MM.1S (cell line): Measurements from ENCODE around the gene SH3D19.

Source experiments
- DNase-seq: peaks from one replicate; pipeline ENCODE4 v3.0.0-alpha.2; 2015
- H2AFZ ChIP-seq: fragments of 300-600 bp; sonication (generic); 2 replicates; pipeline ENCODE4 v1.6.0; 2016; ENCODE audit warnings: antibody characterized with exemption, low read length
- H3F3A ChIP-seq: fragments of 300-600 bp; sonication (generic); 2 replicates; pipeline ENCODE4 v1.6.1; 2016; ENCODE audit warnings: mild to moderate bottlenecking, antibody characterized with exemption, low read length, moderate library complexity, mixed read lengths; ENCODE audit not compliant: insufficient read depth
- H3K27ac ChIP-seq: fragments of 300-600 bp; sonication (generic); 2 replicates; pipeline ENCODE4 v1.5.1; 2016; ENCODE audit warnings: mild to moderate bottlenecking, low read length
- H3K27me3 ChIP-seq: fragments of 300-600 bp; sonication (generic); replicated peaks from 2 replicates; pipeline ENCODE4 v1.6.0; 2016; ENCODE audit warnings: low read length; ENCODE audit not compliant: insufficient read depth
- H3K36me3 ChIP-seq: fragments of 300-600 bp; sonication (generic); replicated peaks from 2 replicates; pipeline ENCODE4 v1.6.1; 2016; ENCODE audit warnings: mild to moderate bottlenecking, low read length, mixed read lengths; ENCODE audit not compliant: insufficient read depth
- H3K4me1 ChIP-seq: fragments of 300-600 bp; sonication (generic); 2 replicates; pipeline ENCODE4 v1.6.1; 2016; ENCODE audit warnings: low read length, mixed read lengths
- H3K4me2 ChIP-seq: fragments of 300-600 bp; sonication (generic); 2 replicates; pipeline ENCODE4 v1.6.0; 2016; ENCODE audit warnings: low read depth, low read length
- H3K4me3 ChIP-seq: fragments of 300-600 bp; sonication (generic); 2 replicates; pipeline ENCODE4 v1.5.1; 2016; ENCODE audit warnings: low read length, mixed read lengths
- H3K79me2 ChIP-seq: fragments of 300-600 bp; sonication (generic); 2 replicates; pipeline ENCODE4 v1.6.1; 2016; ENCODE audit warnings: mixed run types, low read length, mixed read lengths
- H3K9ac ChIP-seq: fragments of 300-600 bp; sonication (generic); 2 replicates; pipeline ENCODE4 v1.6.1; 2016; ENCODE audit warnings: low read length, mixed read lengths
- H3K9me2 ChIP-seq: fragments of 300-600 bp; sonication (generic); replicated peaks from 2 replicates; pipeline ENCODE4 v1.6.1; 2016; ENCODE audit warnings: mild to moderate bottlenecking, low read length, mixed read lengths; ENCODE audit not compliant: insufficient read depth
- H3K9me3 ChIP-seq: fragments of 300-600 bp; sonication (generic); replicated peaks from 2 replicates; pipeline ENCODE4 v1.6.1; 2016; ENCODE audit warnings: mild to moderate bottlenecking, low read length, mixed read lengths; ENCODE audit not compliant: insufficient read depth
- H4K20me1 ChIP-seq: fragments of 300-600 bp; sonication (generic); 2 replicates; pipeline ENCODE4 v1.6.1; 2016; ENCODE audit warnings: mild to moderate bottlenecking, low read length, moderate library complexity, mixed read lengths; ENCODE audit not compliant: insufficient read depth
- CTCF ChIP-seq: fragments of 300-600 bp; sonication (generic); IDR thresholded peaks from 2 replicates; pipeline ENCODE4 v1.5.1; 2016; ENCODE audit warnings: antibody characterized with exemption, low read length, mixed read lengths
- EZH2 ChIP-seq: fragments of 300-600 bp; sonication (generic); optimal IDR thresholded peaks from 2 replicates; pipeline ENCODE3; 2017; ENCODE audit warnings: low read depth, mild to moderate bottlenecking, antibody characterized with exemption, low read length, mixed read lengths
- EZH2phosphoT487 ChIP-seq: fragments of 300-600 bp; sonication (generic); IDR thresholded peaks from 2 replicates; pipeline ENCODE4 v1.6.1; 2018; ENCODE audit warnings: antibody characterized with exemption, low read length

Gene SH3D19

GRCh38 chr4:151316645-151317044 lies 8.8 kb downstream of the SH3D19 start:
- H3K79me2 ChIP-seq: no peaks in the 10 kb centered on the region

GRCh38 chr4:151315212-151315886 lies 10.1 kb downstream of the SH3D19 start:
- H3K4me3 ChIP-seq: no peak overlapping the region
- no peak for DNase-seq
- H3K4me2 ChIP-seq: no peak overlapping the region
- H3K27me3 ChIP-seq: no peaks in the 10 kb centered on the region
- no peak overlapping the region for H3K27ac ChIP-seq
- H4K20me1 ChIP-seq: no peaks in the 10 kb centered on the region
- H2AFZ ChIP-seq: no peak overlapping the region
- H3K9me2 ChIP-seq: no peaks in the 10 kb centered on the region
- H3K36me3 ChIP-seq: no peaks in the 10 kb centered on the region
- H3K9ac ChIP-seq: no peak overlapping the region
- no peaks in the 10 kb centered on the region for H3K4me1 ChIP-seq
- no peaks in the 10 kb centered on the region for H3K79me2 ChIP-seq
- no peaks in the 10 kb centered on the region for H3K9me3 ChIP-seq
- TF ChIP-seq EZH2 (no peak), CTCF (no peak), EZH2phosphoT487 (no peak)
- no peaks in the 10 kb centered on the region for H3F3A ChIP-seq

More at GRCh38 chr4:151316645-151317044, 8.8 kb downstream of the SH3D19 start:
- no peak for DNase-seq
- no peak overlapping the region for H3K4me3 ChIP-seq
- TF ChIP-seq EZH2phosphoT487 (no peak), CTCF (no peak), EZH2 (no peak)
- H3K27me3 ChIP-seq: no peaks in the 10 kb centered on the region
- no peak overlapping the region for H3K27ac ChIP-seq
- H3K9me3 ChIP-seq: no peaks in the 10 kb centered on the region
- no peaks in the 10 kb centered on the region for H3K4me1 ChIP-seq
- H2AFZ ChIP-seq: no peak overlapping the region
- H3K9ac ChIP-seq: no peak overlapping the region
- H3K4me2 ChIP-seq: no peak overlapping the region
- H4K20me1 ChIP-seq: no peaks in the 10 kb centered on the region
- no peaks in the 10 kb centered on the region for H3F3A ChIP-seq
- no peaks in the 10 kb centered on the region for H3K36me3 ChIP-seq
- no peaks in the 10 kb centered on the region for H3K9me2 ChIP-seq

- Histone ChIP-seq H3K9me3 (no peaks in the 10 kb centered on the region), H2AFZ (no peak overlapping the region), H3F3A (no peaks in the 10 kb centered on the region), H3K9me2 (no peaks in the 10 kb centered on the region), H4K20me1 (no peaks in the 10 kb centered on the region), H3K4me2 (no peak overlapping the region), H3K27me3 (no peaks in the 10 kb centered on the region), H3K36me3 (no peaks in the 10 kb centered on the region), H3K4me1 (no peaks in the 10 kb centered on the region), H3K79me2 (no peaks in the 10 kb centered on the region), H3K4me3 (no peak overlapping the region), H3K27ac (no peak overlapping the region), H3K9ac (no peak overlapping the region)
- TF ChIP-seq EZH2: no peak
- TF ChIP-seq CTCF: no peak
- no peak for TF ChIP-seq EZH2phosphoT487
- no peak for DNase-seq
These were observed 10.9 kb downstream of the SH3D19 start for GRCh38 chr4:151314479-151314878.
